GM12872 (cell line): Measurements from ENCODE around the gene VPS26A.

ENCODE experiments used
- CTCF ChIP-seq: IDR thresholded peaks from 3 replicates; pipeline ENCODE4 v1.5.1; 2011; ENCODE audit warnings: low read depth, mild to moderate bottlenecking, low read length, moderate library complexity; ENCODE audit not compliant: insufficient read depth

VPS26A gene

DNA sequence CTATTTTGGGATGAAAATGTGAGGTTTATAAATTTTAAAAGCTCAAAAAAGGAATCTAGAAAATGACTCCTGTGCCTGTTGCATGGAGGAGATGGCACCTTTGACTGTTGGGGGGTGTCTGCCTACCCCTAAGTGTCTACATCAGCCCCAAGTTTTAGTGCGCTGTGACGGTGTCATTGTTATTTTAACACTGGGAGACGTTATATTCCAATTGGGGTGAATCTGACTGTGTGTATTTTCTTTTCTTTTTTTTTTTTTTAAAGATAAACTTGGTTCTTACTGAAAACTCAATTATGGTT, 35.6 kb upstream of the VPS26A start:
- TF ChIP-seq CTCF = no peak

DNA sequence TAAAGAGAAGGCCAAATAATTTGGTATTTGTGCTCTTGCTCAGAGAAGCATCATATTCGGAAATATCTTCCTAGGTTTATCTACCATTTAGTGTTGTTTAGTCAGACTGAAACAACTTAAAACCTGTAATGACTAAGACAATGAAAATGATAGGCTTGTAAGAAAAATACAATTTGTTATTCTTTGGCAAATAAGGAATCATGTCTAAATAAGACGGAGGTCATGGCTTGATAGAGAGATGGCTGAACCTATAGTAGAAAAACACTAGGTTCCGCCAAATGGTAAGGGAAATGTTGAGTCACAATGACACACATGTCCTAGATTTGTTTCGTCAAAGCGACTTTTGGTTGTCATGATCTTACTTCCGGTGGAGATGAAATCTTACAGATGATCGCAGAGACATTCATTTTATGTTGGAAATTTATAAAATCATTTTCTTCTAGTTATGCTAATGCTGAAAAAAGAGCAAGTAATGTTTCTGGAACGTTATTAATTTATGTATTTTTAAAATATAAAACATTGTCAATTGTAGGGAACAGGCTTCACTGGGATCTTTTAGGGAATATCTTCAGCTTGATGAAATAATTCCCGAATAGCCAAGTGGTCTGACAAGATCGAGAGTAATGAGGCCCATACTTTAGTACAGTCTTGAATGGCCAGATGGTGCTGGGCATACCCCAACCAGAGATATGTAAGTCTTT, 35.0 kb upstream of the VPS26A start:
- no peak for TF ChIP-seq CTCF

- no peak; the same call in 2 of the 3 replicates for TF ChIP-seq CTCF
Measured at GRCh38 chr10:69089638-69090599, 34.1 kb upstream of the VPS26A start.

- no peak for TF ChIP-seq CTCF
Measured at GRCh38 chr10:69090685-69091084, 33.3 kb upstream of the VPS26A start.

GRCh38 chr10:69091143-69091651, 32.8 kb upstream of the VPS26A start:
- no peak for TF ChIP-seq CTCF

GRCh38 chr10:69092959-69093850, 30.8 kb upstream of the VPS26A start:
- peak; percentile 62 for TF ChIP-seq CTCF
